GM12865 (cell line): ENCODE data around the gene TPRN.

ENCODE experiments used
- DNase-seq: peaks from one replicate; pipeline ENCODE4 v3.0.0; 2010; ENCODE audit warnings: low read depth
- H3K4me3 ChIP-seq: 2 replicates; pipeline ENCODE4 v1.5.1; 2011; ENCODE audit warnings: mild to moderate bottlenecking, low read depth, low read length, control low read depth
- TF ChIP-seq, protein P1 (sequence below): IDR thresholded peaks from 2 replicates; pipeline ENCODE4 v1.5.1; 2011; ENCODE audit warnings: low read length, control low read depth, low read depth, inconsistent platforms; ENCODE audit not compliant: insufficient read depth; ENCODE audit errors: missing control alignments

TPRN gene

GRCh38 chr9:137168904-137169856, 31.4 kb downstream of the TPRN start:
- DNase-seq = peak; percentile 82
- TF ChIP-seq, protein P1, sequence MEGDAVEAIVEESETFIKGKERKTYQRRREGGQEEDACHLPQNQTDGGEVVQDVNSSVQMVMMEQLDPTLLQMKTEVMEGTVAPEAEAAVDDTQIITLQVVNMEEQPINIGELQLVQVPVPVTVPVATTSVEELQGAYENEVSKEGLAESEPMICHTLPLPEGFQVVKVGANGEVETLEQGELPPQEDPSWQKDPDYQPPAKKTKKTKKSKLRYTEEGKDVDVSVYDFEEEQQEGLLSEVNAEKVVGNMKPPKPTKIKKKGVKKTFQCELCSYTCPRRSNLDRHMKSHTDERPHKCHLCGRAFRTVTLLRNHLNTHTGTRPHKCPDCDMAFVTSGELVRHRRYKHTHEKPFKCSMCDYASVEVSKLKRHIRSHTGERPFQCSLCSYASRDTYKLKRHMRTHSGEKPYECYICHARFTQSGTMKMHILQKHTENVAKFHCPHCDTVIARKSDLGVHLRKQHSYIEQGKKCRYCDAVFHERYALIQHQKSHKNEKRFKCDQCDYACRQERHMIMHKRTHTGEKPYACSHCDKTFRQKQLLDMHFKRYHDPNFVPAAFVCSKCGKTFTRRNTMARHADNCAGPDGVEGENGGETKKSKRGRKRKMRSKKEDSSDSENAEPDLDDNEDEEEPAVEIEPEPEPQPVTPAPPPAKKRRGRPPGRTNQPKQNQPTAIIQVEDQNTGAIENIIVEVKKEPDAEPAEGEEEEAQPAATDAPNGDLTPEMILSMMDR = no peak
- peak overlapping the region; percentile 48 for H3K4me3 ChIP-seq

DNA sequence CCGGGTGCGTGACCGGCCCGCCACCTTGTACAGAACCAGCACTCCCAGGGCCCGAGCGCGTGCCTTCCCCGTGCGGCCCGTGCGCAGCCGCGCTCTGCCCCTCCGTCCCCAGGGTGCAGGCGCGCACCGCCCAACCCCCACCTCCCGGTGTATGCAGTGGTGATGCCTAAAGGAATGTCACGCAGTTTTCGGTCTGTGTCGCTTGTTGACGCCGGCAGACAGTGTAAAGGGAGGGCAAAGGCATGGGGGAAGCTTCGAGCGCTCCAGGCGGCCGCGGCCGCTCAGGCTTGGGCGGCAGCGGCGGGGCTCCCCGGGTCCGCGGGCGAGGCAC, 32.0 kb downstream of the TPRN start:
- H3K4me3 ChIP-seq = peak overlapping the region; percentile 48
- TF ChIP-seq, protein P1 = no peak
- peak; percentile 38 for DNase-seq

GRCh38 chr9:137167747-137168572, 32.6 kb downstream of the TPRN start:
- peak; percentile 59 for DNase-seq

GRCh38 chr9:137167277-137167746, 33.2 kb downstream of the TPRN start:
- no peak for DNase-seq
- TF ChIP-seq, protein P1 = no peak
- no peak overlapping the region for H3K4me3 ChIP-seq

More at GRCh38 chr9:137167747-137168572, 32.6 kb downstream of the TPRN start:
- peak overlapping the region; percentile 48 for H3K4me3 ChIP-seq
- TF ChIP-seq, protein P1 = no peak

DNA sequence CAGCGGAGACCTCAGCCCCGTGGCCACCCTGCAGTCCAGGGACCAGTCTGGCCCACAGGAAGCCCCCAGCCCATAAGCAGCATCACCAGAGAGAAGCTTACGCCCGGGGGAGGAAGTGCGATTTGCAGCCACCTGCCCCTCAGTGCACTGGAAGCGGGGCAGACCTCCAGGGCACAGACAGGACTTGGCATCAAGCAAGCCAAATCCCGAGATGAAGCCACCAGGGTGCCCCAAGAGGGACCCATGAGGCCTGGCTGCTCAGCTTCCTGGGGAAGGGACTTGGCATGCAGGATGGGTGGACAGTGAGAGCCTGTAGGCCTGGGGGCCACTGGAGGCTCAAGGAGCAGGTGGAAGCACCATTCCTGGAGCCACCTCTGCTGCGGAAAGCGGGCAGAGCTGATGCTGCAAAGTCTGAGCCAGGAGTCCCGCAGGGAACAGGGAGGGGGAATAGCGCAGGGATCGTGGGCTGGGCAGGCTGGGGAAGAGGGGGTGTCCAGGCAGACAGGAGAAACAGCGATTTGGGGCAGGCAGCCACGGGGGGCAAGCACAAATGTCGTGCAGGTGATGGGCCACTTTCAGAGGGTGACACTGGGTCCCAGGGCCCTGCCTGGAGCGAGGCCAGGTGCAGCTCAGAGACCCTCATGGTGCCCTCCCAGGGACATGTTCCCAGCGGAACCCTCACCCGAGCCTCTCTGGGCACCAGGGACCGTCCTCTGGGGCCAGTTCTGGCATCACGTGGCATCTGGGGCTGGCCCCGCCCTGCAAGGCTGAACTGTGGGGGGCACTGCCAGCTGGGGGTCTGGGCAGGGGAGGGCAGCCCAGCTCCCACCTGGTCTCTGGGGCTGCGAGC, 33.9 kb downstream of the TPRN start:
- H3K4me3 ChIP-seq = no peak overlapping the region
- TF ChIP-seq, protein P1 = no peak
- DNase-seq = no peak

GRCh38 chr9:137165250-137165836, 35.2 kb downstream of the TPRN start:
- TF ChIP-seq, protein P1 = no peak
- DNase-seq = no peak
- no peak overlapping the region for H3K4me3 ChIP-seq
